ENCODE data around the gene PAH. TPM values are rescaled to one million over a fixed set of nuclear protein-coding genes. Genes with fewer than 3 reads are reported as not detected.

PAH gene
- total and polyA plus RNA-seq, 2 donors from 2014 or later, result 8.7 to 193 TPM

DNA sequence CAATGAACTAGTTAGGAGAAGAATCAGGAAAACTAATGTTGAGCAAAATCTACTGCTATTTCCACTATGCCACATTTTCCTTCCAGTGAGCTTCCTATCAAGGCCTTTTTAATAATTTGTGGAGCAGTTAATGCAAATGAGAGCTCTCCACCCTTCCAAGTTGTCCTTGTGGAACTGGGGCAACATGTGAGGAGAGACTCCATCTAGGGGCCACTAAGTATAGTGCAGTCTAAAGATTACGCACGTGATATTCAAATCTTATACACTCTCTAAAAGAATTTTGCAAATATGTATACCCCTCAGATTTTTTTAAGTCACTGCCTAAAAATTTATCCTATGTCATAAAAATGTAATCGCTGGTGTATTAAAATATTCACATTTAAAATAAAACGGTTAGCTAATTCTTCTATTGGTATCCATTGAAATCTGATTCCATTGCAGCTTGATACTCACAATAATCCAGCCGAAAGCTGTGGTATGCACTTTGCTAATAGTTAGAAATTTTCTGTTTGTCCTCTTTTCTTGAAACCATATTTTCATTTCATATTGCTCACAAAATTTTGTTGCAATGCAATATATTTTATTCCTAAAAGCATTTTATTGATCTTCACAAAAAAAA is 100.1 kb downstream of the PAH start:
- H3K27ac ChIP-seq (ENCODE audit: low read depth in 2 of 2, low read length in 2 of 2), result no peak overlapping the region
- TF ChIP-seq, protein P1, sequence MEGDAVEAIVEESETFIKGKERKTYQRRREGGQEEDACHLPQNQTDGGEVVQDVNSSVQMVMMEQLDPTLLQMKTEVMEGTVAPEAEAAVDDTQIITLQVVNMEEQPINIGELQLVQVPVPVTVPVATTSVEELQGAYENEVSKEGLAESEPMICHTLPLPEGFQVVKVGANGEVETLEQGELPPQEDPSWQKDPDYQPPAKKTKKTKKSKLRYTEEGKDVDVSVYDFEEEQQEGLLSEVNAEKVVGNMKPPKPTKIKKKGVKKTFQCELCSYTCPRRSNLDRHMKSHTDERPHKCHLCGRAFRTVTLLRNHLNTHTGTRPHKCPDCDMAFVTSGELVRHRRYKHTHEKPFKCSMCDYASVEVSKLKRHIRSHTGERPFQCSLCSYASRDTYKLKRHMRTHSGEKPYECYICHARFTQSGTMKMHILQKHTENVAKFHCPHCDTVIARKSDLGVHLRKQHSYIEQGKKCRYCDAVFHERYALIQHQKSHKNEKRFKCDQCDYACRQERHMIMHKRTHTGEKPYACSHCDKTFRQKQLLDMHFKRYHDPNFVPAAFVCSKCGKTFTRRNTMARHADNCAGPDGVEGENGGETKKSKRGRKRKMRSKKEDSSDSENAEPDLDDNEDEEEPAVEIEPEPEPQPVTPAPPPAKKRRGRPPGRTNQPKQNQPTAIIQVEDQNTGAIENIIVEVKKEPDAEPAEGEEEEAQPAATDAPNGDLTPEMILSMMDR (IDR thresholded peaks at IDR 0.05; ENCODE audit: borderline replicate concordance, extremely low read depth, insufficient read depth), result peak; percentile 59
- H3K9me3 ChIP-seq (ENCODE audit: control insufficient read depth in 2 of 3, insufficient read depth in 1 of 3, low read length in 3 of 3), result no peaks in the 10 kb centered on the region
- DNase-seq (peak in 2 of 5 donors; percentile 24 to 54), FAIRE-seq (peak; percentile 66)
- peaks cover 0 to 4% (median 0%) of the 10 kb centered on the region in 3 donors for H3K4me1 ChIP-seq (ENCODE audit: control insufficient read depth in 2 of 3, insufficient read depth in 2 of 3, low read depth in 1 of 3, low read length in 3 of 3)
- H3K36me3 ChIP-seq (ENCODE audit: control insufficient read depth in 2 of 3, insufficient read depth in 3 of 3, low read length in 3 of 3), result no peaks in the 10 kb centered on the region
- H3K4me3 ChIP-seq (ENCODE audit: low read length in 3 of 3), result no peak overlapping the region
- no peak overlapping the region for H3K9ac ChIP-seq (ENCODE audit: low read length in 3 of 3)
- no peaks in the 10 kb centered on the region for H3K27me3 ChIP-seq (ENCODE audit: control insufficient read depth, insufficient read depth, low read length)
- intact Hi-C loops (cut with DNase I), result no loop called here

GRCh38 chr12:102814691-102815367 is 102.2 kb downstream of the PAH start:
- DNase-seq (no peak), FAIRE-seq (no peak)
- H3K36me3 ChIP-seq (ENCODE audit: control insufficient read depth in 2 of 3, insufficient read depth in 3 of 3, low read length in 3 of 3), result no peaks in the 10 kb centered on the region
- H3K9me3 ChIP-seq (ENCODE audit: control insufficient read depth in 2 of 3, insufficient read depth in 1 of 3, low read length in 3 of 3), result no peaks in the 10 kb centered on the region
- no peaks in the 10 kb centered on the region for H3K27me3 ChIP-seq (ENCODE audit: control insufficient read depth, insufficient read depth, low read length)
- intact Hi-C loops (cut with DNase I), result no loop called here
- H3K4me3 ChIP-seq (ENCODE audit: low read length in 3 of 3), result no peak overlapping the region
- no peak overlapping the region for H3K27ac ChIP-seq (ENCODE audit: low read depth in 2 of 2, low read length in 2 of 2)
- H3K4me1 ChIP-seq (ENCODE audit: control insufficient read depth in 2 of 3, insufficient read depth in 2 of 3, low read depth in 1 of 3, low read length in 3 of 3), result peaks cover 0 to 4% (median 0%) of the 10 kb centered on the region in 3 donors
- TF ChIP-seq, protein P1 (IDR thresholded peaks at IDR 0.05; ENCODE audit: borderline replicate concordance, extremely low read depth, insufficient read depth), result no peak
- no peak overlapping the region for H3K9ac ChIP-seq (ENCODE audit: low read length in 3 of 3)

DNA sequence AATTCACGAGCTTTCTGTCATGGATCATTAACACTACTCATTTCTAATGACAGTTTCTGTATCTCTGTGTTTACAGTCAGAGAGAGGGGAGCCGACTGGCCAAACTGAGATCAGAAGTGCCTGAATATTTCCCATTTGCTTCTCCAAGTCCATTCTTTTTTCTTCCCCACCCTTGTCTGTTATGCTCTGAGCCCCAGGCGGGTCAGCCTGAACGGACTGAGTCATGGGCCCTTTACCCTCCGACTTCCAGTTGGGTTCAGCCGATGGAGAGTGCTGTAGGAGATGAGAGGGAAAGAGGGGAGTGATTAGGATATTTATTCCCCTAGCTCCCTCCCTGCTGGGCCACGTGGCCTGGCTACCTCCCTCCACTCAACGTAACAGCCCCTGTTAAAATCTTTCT is 104.7 kb downstream of the PAH start:
- peaks cover 0 to 4% (median 0%) of the 10 kb centered on the region in 3 donors for H3K4me1 ChIP-seq (ENCODE audit: control insufficient read depth in 2 of 3, insufficient read depth in 2 of 3, low read depth in 1 of 3, low read length in 3 of 3)
- no peaks in the 10 kb centered on the region for H3K36me3 ChIP-seq (ENCODE audit: control insufficient read depth in 2 of 3, insufficient read depth in 3 of 3, low read length in 3 of 3)
- no peak overlapping the region for H3K27ac ChIP-seq (ENCODE audit: low read depth in 2 of 2, low read length in 2 of 2)
- H3K9ac ChIP-seq (ENCODE audit: low read length in 3 of 3), result no peak overlapping the region
- FAIRE-seq (no peak), DNase-seq (no peak)
- no peak overlapping the region for H3K4me3 ChIP-seq (ENCODE audit: low read length in 3 of 3)
- no peaks in the 10 kb centered on the region for H3K27me3 ChIP-seq (ENCODE audit: control insufficient read depth, insufficient read depth, low read length)
- intact Hi-C loops (cut with DNase I), result no loop called here
- TF ChIP-seq, protein P1 (IDR thresholded peaks at IDR 0.05; ENCODE audit: borderline replicate concordance, extremely low read depth, insufficient read depth), result no peak
- H3K9me3 ChIP-seq (ENCODE audit: control insufficient read depth in 2 of 3, insufficient read depth in 1 of 3, low read length in 3 of 3), result no peaks in the 10 kb centered on the region
